ENCODE results near the gene ADARB2.

DNA sequence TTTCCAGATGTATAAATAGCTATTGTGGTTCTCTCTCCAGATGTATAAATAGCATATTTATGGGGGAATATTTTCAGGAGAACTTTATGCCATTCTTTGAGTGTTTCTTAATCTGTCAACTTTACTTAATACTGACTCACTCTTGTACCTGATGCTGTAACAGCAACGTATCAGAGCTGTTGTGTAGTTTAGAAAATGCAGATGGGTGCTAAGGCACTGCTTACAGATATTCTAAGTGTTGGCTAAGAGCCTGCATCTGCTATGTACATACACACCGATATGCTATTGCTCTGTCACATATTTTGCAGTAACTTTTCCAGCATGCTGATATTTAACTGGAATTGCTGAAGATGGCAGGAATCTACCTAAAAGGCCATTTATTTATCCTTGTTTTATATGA lies 609.2 kb downstream of the ADARB2 start:
- TF ChIP-seq CTCF (IDR thresholded peaks at IDR 0.05), result no peak
- TF ChIP-seq ZFX (IDR thresholded peaks at IDR 0.05; ENCODE audit: borderline replicate concordance), result no peak
